OCI-LY3 (cell line): Measurements from ENCODE around the gene GHRHR.

ENCODE experiments used
- EZH2phosphoT487 ChIP-seq: fragments of 200-600 bp; shearing (Covaris generic); IDR thresholded peaks from 2 replicates; pipeline ENCODE4 v1.6.1; 2018; ENCODE audit warnings: antibody characterized with exemption, mixed run types, low read depth
- TF ChIP-seq, protein P1 (sequence below): fragments of 200-600, 300-600 bp; sonication (generic); IDR thresholded peaks from 2 replicates; pipeline ENCODE4 v1.5.1; 2014; ENCODE audit warnings: antibody characterized with exemption, low read length, low read depth

GRCh38 chr7:30996256-30996655, 32.5 kb downstream of the GHRHR start:
- TF ChIP-seq, protein P1, sequence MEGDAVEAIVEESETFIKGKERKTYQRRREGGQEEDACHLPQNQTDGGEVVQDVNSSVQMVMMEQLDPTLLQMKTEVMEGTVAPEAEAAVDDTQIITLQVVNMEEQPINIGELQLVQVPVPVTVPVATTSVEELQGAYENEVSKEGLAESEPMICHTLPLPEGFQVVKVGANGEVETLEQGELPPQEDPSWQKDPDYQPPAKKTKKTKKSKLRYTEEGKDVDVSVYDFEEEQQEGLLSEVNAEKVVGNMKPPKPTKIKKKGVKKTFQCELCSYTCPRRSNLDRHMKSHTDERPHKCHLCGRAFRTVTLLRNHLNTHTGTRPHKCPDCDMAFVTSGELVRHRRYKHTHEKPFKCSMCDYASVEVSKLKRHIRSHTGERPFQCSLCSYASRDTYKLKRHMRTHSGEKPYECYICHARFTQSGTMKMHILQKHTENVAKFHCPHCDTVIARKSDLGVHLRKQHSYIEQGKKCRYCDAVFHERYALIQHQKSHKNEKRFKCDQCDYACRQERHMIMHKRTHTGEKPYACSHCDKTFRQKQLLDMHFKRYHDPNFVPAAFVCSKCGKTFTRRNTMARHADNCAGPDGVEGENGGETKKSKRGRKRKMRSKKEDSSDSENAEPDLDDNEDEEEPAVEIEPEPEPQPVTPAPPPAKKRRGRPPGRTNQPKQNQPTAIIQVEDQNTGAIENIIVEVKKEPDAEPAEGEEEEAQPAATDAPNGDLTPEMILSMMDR, result no peak
- no peak for TF ChIP-seq EZH2phosphoT487
